Measurements from ENCODE around the gene DOCK4. TPM values are rescaled to one million over a fixed set of nuclear protein-coding genes. Genes with fewer than 3 reads are reported as not detected.

Gene DOCK4
- total RNA-seq, 4 donors from 2014 or later = 9.9 to 30.9 (median 13.7) TPM

- intact Hi-C loops (cut with DNase I) = no loop called here
- Histone ChIP-seq H3K4me1 (no peaks in the 10 kb centered on the region), H3K9me3 (peaks cover 0 to 5% (median under 1%) of the 10 kb centered on the region in 3 donors), H3K27me3 (no peaks in the 10 kb centered on the region), H3K36me3 (peaks cover 0 to 28% (median 0%) of the 10 kb centered on the region in 3 donors), H3K4me3 (no peak overlapping the region), H3K27ac (no peak overlapping the region)
- 93% methylated on average over 4 of the region's 4 CpGs for WGBS, 2 donors
- TF ChIP-seq CTCF (IDR thresholded peaks at IDR 0.05) (no peak), POLR2A (IDR thresholded peaks at IDR 0.05) (no peak)
- DNase-seq = no peak
These were observed 400.0 kb downstream of the DOCK4 start for GRCh38 chr7:111806232-111806631.

DNA sequence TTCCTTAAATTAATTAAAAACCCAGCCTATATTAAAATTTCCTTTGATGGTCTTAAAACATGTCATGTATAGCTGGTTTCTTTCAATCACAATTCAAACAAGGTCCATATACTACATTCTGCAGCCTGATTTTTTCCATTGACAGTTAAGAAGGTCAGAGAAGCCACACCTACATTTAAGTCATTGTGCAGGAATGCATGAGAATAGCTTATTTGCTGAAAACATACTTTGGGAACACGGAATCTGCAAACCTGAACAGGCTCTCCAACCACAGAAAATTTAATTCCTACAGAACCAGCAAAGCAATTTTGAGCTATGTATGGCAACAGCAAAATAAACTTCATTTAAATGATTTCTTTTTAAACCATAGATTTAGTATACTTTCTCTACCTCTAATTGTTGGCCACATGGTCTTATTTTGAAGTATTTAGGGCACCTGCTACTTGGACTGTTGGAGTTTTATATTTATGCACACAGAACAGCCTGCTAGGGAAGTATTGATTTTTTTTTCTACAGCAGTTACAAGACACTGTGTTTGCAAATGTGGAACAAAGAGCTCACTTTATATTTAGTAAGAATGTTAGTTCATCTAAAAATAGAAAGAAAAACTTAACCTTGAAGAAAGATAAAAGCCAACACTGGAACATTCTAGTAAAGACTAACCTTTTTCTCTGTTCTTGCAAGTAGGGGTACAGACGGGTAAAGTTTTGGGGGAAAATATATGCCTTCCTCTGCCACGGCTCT lies 403.0 kb downstream of the DOCK4 start:
- 75 to 80% methylated on average over 3 of the region's 3 CpGs for WGBS, 2 donors
- H3K27ac ChIP-seq = no peak overlapping the region
- no peaks in the 10 kb centered on the region for H3K27me3 ChIP-seq
- intact Hi-C loops (cut with DNase I) = no loop called here
- H3K9me3 ChIP-seq = peaks cover 0 to 25% (median 13%) of the 10 kb centered on the region in 3 donors
- no peak overlapping the region for H3K4me3 ChIP-seq
- no peaks in the 10 kb centered on the region for H3K4me1 ChIP-seq
- peaks cover 0 to 32% (median 0%) of the 10 kb centered on the region in 3 donors for H3K36me3 ChIP-seq
- TF ChIP-seq POLR2A (IDR thresholded peaks at IDR 0.05) (no peak), CTCF (IDR thresholded peaks at IDR 0.05) (no peak)
- no peak for DNase-seq

DNA sequence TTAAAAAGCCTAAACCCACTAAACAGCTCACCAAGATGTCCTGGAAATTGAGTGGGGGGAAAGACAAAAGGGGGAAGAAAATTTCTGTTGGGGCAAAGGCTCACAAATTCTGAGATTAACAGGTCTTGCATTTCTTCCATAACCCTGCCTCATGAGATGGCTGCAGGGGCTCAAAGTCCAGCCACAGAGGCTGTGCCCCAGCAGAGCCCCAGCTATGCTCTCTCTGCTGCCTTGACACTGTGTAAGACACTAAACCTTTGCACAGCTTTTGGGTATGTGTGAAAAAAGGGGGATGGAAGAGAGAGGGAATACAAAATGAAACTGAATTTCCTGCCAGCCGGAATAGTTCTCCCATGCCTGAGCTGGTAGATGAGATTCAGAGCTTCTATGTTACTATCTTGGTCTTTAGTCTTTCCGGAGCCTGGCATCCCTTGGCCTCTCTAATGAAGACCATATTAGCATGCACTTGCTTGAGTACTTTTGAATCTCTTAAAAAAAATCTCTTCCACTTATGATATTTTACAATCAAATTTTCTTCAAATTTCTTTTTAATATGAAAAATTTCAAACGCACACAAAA lies 403.9 kb downstream of the DOCK4 start:
- H3K9me3 ChIP-seq = peaks cover 0 to 34% (median 22%) of the 10 kb centered on the region in 3 donors
- no peak for DNase-seq
- no peaks in the 10 kb centered on the region for H3K4me1 ChIP-seq
- intact Hi-C loops (cut with DNase I) = no loop called here
- no peak overlapping the region for H3K27ac ChIP-seq
- H3K36me3 ChIP-seq = peaks cover 0 to 37% (median 0%) of the 10 kb centered on the region in 3 donors
- TF ChIP-seq CTCF (IDR thresholded peaks at IDR 0.05) (no peak), POLR2A (IDR thresholded peaks at IDR 0.05) (no peak)
- no peak overlapping the region for H3K4me3 ChIP-seq
- H3K27me3 ChIP-seq = no peaks in the 10 kb centered on the region
- 85 to 93% methylated on average over 3 of the region's 3 CpGs for WGBS, 2 donors

DNA sequence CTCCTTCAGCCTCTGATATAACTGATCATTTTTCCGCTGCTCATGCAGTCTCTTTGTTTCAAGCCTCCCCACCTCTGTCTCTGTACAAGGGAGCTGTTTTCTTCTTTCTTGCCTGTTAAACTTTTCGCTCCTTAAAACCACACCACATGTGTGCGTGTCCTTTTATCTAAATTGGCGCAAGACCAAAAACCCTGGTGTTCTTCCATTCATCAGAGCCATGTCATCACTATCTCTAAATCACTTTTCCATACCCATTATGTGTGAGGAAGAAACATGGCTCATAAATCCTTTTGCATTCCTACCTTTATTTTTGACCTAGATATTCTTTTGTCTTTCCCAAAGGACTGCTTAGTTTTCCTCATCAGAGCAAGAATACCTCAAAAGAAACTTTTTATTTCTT lies 404.9 kb downstream of the DOCK4 start:
- WGBS, 2 donors = 96 to 97% methylated on average over 4 of the region's 4 CpGs
- Histone ChIP-seq H3K4me3 (no peak overlapping the region), H3K36me3 (peaks cover 0 to 33% (median 0%) of the 10 kb centered on the region in 3 donors), H3K27me3 (no peaks in the 10 kb centered on the region), H3K9me3 (peaks cover under 1 to 44% (median 32%) of the 10 kb centered on the region in 3 donors), H3K27ac (no peak overlapping the region), H3K4me1 (no peaks in the 10 kb centered on the region)
- DNase-seq = no peak
- intact Hi-C loops (cut with DNase I) = no loop called here
- TF ChIP-seq POLR2A (IDR thresholded peaks at IDR 0.05) = no peak
- no peak for TF ChIP-seq CTCF (IDR thresholded peaks at IDR 0.05)

GRCh38 chr7:111796671-111797070 lies 409.5 kb downstream of the DOCK4 start:
- TF ChIP-seq CTCF (IDR thresholded peaks at IDR 0.05) (no peak), POLR2A (IDR thresholded peaks at IDR 0.05) (no peak)
- H3K27ac ChIP-seq = no peak overlapping the region
- H3K9me3 ChIP-seq = peaks cover 8 to 66% (median 48%) of the 10 kb centered on the region in 3 donors
- intact Hi-C loops (cut with DNase I) = no loop called here
- 80 to 84% methylated on average over 6 to 7 of the region's 7 CpGs for WGBS, 2 donors
- H3K36me3 ChIP-seq = peaks cover 0 to 49% (median 0%) of the 10 kb centered on the region in 3 donors
- no peak for DNase-seq
- H3K4me1 ChIP-seq = no peaks in the 10 kb centered on the region
- H3K27me3 ChIP-seq = no peaks in the 10 kb centered on the region
- H3K4me3 ChIP-seq = no peak overlapping the region

Data from esophagus squamous epithelium (tissue), 5 donors.